Mucosa of stomach (tissue), 1 donor: ENCODE results near the gene VEPH1.

Experiments
- H3K27me3 ChIP-seq: one replicate; pipeline ENCODE4 v1.7.0; 2013; ENCODE audit warnings: mild to moderate bottlenecking, low read length; ENCODE audit not compliant: control insufficient read depth, insufficient read depth
- H3K36me3 ChIP-seq: one replicate; pipeline ENCODE4 v1.7.0; 2013; ENCODE audit warnings: low read length; ENCODE audit not compliant: control insufficient read depth, insufficient read depth
- H3K4me1 ChIP-seq: one replicate; pipeline ENCODE4 v1.7.0; 2013; ENCODE audit warnings: mild to moderate bottlenecking, low read length; ENCODE audit not compliant: control insufficient read depth, insufficient read depth
- H3K4me3 ChIP-seq: one replicate; pipeline ENCODE4 v1.7.0; 2013; ENCODE audit warnings: low read length
- H3K9ac ChIP-seq: one replicate; pipeline ENCODE4 v1.7.0; 2013; ENCODE audit warnings: mild to moderate bottlenecking, low read length, moderate library complexity
- H3K9me3 ChIP-seq: one replicate; pipeline ENCODE4 v1.7.0; 2013; ENCODE audit warnings: mild to moderate bottlenecking, low read length, moderate library complexity; ENCODE audit not compliant: control insufficient read depth
- donor health status: Pancreatic carcinoma.

Gene VEPH1

DNA sequence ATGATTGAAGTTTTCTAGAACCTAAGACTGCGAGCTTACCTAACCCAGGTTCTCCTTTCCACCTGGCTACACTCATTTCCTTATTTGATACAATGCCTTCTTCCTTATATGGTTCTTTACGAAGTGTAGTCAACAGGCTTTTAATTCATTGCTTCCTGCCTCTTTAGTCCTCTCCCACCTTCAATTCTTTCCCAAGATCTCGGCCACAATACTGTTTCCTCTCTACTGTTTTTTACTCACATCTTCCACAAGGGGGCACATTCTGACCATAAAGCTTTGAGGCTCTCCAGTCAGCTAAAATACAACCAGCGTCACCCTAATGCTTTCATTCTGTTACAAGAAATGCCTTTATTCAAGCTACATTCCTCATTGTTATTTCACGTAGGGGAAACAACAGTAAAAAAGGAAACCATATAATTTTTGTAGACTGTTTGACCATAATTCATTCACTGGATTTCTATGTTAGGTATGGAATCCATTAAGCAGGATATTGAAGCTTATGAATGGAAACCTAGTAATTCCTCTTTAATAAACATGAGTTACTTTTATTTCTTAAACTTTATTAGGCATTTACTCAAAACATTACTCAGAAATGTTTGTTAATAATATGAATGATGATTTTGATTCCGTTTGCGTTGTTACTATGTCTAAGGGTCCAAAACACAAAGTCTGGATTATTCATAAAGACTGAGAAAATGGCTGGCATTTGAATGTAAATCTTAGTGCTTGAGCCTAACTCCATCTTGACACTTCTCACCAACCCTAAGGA lies 29.5 kb upstream of the VEPH1 start:
- Histone ChIP-seq H3K4me1 (no peaks in the 10 kb centered on the region), H3K27me3 (no peaks in the 10 kb centered on the region), H3K9me3 (no peaks in the 10 kb centered on the region), H3K9ac (no peak overlapping the region), H3K4me3 (no peak overlapping the region), H3K36me3 (no peaks in the 10 kb centered on the region)

DNA sequence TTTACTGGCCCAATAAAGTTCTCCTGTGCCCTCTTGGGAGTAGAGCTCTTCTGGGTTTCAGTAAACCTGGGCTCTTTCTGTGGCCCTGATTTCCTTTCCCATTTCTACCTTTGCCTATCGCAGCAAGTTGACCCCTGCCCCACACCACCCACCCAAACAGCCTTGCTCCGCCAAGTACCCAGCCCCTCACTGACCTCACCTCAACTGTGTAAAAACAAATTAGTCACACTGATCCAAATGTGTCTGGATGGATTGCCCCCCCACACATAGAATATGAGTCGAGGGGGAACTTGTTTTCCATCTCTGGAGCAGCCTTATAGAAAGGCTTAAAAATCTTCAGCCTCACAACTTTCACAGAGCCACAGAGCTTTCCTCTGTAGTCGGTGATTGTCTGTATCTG lies 28.6 kb upstream of the VEPH1 start:
- no peaks in the 10 kb centered on the region for H3K4me1 ChIP-seq
- no peaks in the 10 kb centered on the region for H3K9me3 ChIP-seq
- H3K27me3 ChIP-seq: no peaks in the 10 kb centered on the region
- H3K4me3 ChIP-seq: no peak overlapping the region
- H3K9ac ChIP-seq: no peak overlapping the region
- H3K36me3 ChIP-seq: no peaks in the 10 kb centered on the region

DNA sequence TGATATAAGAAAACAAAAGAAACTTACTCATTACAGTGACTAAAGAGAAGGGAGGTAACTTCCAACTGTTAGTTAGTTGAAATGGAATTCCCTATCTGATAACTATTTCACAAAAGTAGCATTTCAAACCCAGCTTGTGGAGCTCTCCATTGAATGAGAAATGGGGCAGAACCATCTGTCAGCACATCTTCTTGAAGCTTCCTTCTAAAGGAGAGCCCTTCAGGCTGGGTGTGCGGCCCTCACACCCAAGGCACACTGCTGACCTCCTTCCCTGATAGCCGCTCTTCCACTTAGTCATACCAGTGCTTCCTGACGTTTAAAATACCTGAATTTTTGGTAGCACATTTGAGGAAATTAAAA lies 28.1 kb upstream of the VEPH1 start:
- Histone ChIP-seq H3K9me3 (no peaks in the 10 kb centered on the region), H3K27me3 (no peaks in the 10 kb centered on the region), H3K9ac (no peak overlapping the region), H3K4me3 (no peak overlapping the region), H3K36me3 (no peaks in the 10 kb centered on the region), H3K4me1 (no peaks in the 10 kb centered on the region)

DNA sequence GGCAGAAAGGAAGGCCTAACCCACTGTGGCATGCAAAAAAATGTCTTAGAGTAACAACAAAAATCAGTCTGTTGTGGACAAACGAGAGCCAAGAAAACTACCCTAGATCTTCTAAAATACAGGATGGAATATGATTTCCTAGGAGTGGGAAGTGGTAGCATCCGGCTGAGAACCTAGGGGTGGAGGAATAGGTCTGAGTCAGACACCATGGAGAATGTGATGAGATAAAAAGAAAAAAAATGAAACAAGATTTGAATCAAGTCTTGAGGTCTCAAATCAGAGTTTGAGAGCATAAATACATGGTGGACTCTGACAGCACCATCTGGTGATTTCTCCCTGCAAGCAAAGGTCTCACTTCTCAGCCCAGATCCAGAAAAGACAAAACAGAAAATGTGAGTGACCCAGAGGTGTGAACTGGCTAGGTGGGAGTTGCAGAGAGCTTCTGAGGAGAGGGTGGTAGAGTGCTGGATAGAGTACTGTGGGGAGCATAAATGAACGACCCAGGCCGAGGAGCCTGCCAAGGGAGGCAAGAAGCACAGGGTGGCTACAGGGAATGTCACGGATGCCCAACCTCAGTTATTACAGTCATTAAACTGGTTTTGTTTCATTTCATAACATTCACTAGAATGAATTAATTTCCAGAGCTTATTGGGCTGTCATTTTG lies 27.6 kb upstream of the VEPH1 start:
- H3K27me3 ChIP-seq: no peaks in the 10 kb centered on the region
- no peaks in the 10 kb centered on the region for H3K36me3 ChIP-seq
- H3K9ac ChIP-seq: no peak overlapping the region
- H3K4me1 ChIP-seq: no peaks in the 10 kb centered on the region
- no peak overlapping the region for H3K4me3 ChIP-seq
- H3K9me3 ChIP-seq: no peaks in the 10 kb centered on the region

DNA sequence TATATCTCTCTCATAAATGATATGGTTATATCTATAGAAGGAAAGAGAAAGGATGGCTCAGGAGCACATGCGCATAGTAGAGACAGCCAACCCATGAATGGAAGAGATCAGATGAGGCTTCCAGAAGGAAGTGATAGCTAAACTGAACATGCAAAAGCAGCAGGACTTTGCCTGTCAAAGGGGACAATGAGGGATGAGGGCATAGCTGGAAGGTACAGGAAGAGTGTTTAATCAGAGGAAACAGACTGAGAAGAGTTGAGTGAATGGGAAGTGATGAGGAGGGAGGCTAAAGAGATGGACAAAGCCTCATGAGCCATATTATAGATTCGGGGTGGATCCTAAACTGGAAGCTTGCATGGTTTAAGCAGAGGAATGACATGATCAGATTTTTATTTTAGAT lies 26.5 kb upstream of the VEPH1 start:
- no peaks in the 10 kb centered on the region for H3K4me1 ChIP-seq
- no peaks in the 10 kb centered on the region for H3K36me3 ChIP-seq
- no peaks in the 10 kb centered on the region for H3K9me3 ChIP-seq
- no peaks in the 10 kb centered on the region for H3K27me3 ChIP-seq
- no peak overlapping the region for H3K9ac ChIP-seq
- no peak overlapping the region for H3K4me3 ChIP-seq

DNA sequence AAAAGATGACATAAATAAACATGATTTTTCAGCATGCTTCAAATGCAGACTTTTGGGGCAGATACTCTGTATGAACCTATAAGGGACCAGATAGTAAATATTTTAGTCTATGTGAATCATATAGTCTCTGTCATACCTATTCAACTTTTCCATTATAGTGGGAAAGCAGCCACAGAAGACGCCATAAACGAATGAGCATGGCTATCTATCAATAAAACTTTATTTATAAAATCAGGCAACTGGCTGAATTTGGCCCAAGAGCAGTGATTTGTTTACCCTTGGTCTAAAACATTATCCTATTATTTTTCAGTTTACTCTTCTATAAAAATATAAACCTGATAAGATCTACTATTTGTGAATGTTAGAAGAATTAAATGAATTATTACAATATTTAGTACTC lies 25.9 kb upstream of the VEPH1 start:
- Histone ChIP-seq H3K4me3 (no peak overlapping the region), H3K9me3 (no peaks in the 10 kb centered on the region), H3K27me3 (no peaks in the 10 kb centered on the region), H3K4me1 (no peaks in the 10 kb centered on the region), H3K9ac (no peak overlapping the region), H3K36me3 (no peaks in the 10 kb centered on the region)

DNA sequence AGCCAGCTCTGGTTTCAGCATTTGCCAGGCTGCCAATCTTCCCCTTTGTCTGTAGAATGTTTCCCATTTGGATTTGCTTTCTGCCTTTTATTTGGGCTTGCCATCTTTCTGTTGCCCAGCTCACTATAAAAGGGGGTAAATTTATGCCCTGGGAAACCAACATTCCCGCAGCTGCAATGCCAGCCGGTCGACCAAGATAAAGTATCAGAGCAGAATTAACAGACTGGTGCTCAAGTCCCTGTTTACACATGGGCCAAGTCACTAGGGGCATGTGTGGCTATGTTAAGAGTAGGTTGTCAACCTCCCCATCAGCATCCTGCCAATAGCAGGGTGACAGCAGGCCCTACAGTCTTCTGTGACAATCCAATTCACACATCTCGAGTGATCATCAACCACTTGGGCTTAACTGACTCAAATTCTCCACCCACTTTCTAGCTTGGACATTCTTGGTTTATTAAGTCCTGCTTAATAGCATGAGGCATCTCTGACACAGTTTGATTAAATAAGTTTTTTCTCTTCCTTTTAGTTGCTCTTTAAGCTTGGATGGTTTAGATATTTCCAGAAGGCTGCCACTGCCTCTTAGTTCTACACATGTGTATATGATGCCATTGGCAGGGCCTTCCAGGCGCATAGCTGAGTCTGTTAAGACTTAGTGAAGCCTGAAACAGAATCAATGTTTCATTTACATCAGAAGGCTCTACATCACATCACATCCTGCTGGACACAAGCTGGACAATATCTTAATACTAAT lies 24.1 kb upstream of the VEPH1 start:
- Histone ChIP-seq H3K9ac (no peak overlapping the region), H3K4me1 (no peaks in the 10 kb centered on the region), H3K36me3 (no peaks in the 10 kb centered on the region), H3K27me3 (no peaks in the 10 kb centered on the region), H3K9me3 (no peaks in the 10 kb centered on the region), H3K4me3 (no peak overlapping the region)

DNA sequence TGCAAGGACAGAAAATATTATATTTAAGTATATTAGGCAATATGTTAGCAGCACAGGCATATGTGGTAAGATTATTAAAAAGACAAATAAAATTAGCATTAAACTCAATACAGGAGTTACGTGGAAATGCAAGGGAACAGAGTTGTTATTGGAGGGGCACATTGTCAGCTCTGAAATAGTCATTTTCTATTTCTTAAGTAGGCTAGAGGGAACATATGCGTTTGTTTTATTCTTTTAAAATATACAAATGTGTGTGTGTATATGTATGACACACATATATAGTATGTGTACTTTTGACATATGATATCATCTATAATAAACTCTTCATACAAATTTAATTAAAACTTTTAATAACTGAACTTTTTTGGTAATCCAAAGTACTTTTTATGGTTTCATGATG lies 22.8 kb upstream of the VEPH1 start:
- no peak overlapping the region for H3K4me3 ChIP-seq
- no peaks in the 10 kb centered on the region for H3K9me3 ChIP-seq
- H3K27me3 ChIP-seq: no peaks in the 10 kb centered on the region
- no peak overlapping the region for H3K9ac ChIP-seq
- no peaks in the 10 kb centered on the region for H3K4me1 ChIP-seq
- H3K36me3 ChIP-seq: no peaks in the 10 kb centered on the region

DNA sequence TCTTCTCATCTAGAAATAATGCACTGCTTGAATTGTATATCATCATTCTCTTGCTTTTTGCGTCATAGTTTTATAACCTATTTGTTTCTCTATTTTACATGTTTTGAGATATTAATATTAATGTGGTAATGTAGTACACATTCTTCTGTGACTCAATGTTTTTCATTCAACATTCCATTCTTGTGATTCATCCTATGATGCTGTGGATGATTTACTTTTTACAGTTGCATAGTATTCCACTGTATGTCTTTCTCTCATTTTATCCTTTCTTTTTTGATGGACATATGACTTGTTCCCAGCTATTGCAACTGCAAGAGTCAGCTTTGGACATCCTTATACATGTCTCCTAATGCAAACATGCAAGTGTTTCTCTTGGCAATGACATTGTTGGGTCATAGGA lies 20.6 kb upstream of the VEPH1 start:
- Histone ChIP-seq H3K36me3 (no peaks in the 10 kb centered on the region), H3K9me3 (no peaks in the 10 kb centered on the region), H3K4me3 (no peak overlapping the region), H3K27me3 (no peaks in the 10 kb centered on the region), H3K4me1 (no peaks in the 10 kb centered on the region), H3K9ac (no peak overlapping the region)

DNA sequence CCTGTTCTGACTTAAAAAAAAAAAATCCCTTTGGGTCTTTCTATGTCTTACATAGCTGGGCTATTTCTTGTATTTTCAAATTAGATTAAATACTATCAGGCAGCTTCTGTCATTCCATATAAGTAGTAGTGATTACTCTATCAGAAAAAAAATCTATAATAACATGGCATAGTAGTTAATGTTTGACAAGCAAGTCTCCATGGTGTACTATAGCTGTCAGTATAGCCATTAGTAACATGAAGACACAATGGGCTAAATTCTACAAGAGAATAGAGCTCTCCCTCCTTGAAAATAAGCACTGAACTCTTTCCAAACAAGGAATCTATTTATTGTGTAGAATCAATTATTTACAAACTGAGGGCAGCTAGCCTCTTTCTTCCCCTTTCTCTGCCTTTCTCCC lies 19.4 kb upstream of the VEPH1 start:
- H3K4me3 ChIP-seq: no peak overlapping the region

DNA sequence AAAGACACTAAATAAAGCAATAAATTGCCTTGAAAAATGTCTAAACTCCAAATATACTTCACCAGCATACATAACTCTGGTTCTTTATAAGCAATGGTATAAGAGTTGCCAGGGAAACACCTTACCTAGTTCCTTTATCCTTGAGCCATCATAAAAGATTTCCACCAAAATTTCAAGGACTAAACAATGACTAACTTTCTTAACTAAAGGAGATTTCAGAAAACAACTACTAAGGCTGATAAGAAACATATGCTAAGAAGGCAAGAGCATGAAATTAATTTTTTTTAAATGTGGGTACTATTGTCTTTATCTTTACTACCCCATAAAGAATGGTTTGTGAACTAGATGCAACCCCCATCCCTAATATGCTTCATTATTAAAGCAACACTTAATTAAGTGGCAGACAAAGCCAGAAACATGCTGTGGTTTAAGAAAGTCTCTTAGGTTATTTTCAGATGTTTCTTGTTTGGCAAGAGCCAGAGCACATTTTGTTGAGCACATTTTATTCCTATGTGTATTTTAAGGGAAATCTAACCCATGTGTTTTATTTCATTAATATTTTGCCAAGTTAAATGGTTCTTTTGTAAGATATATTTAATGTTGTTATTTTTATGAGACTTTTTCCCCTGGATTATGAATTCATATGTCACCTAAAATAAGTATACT lies 17.4 kb upstream of the VEPH1 start:
- H3K4me1 ChIP-seq: no peaks in the 10 kb centered on the region
- H3K9ac ChIP-seq: no peak overlapping the region
- no peaks in the 10 kb centered on the region for H3K27me3 ChIP-seq
- no peaks in the 10 kb centered on the region for H3K9me3 ChIP-seq
- H3K36me3 ChIP-seq: no peaks in the 10 kb centered on the region
- no peak overlapping the region for H3K4me3 ChIP-seq

More for the DNA sequence above, 19.4 kb upstream of the VEPH1 start:
- Histone ChIP-seq H3K9me3 (no peaks in the 10 kb centered on the region), H3K9ac (no peak overlapping the region), H3K36me3 (no peaks in the 10 kb centered on the region), H3K4me1 (no peaks in the 10 kb centered on the region), H3K27me3 (no peaks in the 10 kb centered on the region)

DNA sequence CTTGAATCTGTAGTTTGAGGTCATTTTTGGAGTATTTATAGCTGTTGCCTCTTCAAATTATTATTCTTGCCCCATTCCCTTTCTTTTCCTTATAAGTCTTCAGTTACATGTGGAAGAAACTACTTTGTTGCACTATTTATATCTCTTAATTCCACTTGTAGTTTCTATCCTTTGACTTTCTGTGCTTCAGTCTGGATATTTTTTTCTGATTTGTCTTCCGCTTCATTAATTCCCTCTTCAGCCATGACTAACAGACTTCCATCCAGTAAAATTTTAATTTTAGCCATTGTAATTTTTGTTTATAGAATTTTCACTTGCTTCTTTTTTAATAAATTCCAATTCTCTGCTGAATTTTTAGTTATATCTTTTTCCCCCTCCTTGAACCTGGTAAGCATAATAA lies 15.7 kb upstream of the VEPH1 start:
- Histone ChIP-seq H3K9ac (no peak overlapping the region), H3K27me3 (no peaks in the 10 kb centered on the region), H3K4me1 (no peaks in the 10 kb centered on the region), H3K36me3 (no peaks in the 10 kb centered on the region), H3K4me3 (no peak overlapping the region), H3K9me3 (no peaks in the 10 kb centered on the region)
